GM19455 (cell line): Measurements from ENCODE around the gene KCNN4.

Source experiments
- ATAC-seq: cut with Tn5 transposase; IDR thresholded peaks from one replicate; pipeline ENCODE4 v1.9.1; 2021; ENCODE audit not compliant: unreplicated experiment

KCNN4 gene

DNA sequence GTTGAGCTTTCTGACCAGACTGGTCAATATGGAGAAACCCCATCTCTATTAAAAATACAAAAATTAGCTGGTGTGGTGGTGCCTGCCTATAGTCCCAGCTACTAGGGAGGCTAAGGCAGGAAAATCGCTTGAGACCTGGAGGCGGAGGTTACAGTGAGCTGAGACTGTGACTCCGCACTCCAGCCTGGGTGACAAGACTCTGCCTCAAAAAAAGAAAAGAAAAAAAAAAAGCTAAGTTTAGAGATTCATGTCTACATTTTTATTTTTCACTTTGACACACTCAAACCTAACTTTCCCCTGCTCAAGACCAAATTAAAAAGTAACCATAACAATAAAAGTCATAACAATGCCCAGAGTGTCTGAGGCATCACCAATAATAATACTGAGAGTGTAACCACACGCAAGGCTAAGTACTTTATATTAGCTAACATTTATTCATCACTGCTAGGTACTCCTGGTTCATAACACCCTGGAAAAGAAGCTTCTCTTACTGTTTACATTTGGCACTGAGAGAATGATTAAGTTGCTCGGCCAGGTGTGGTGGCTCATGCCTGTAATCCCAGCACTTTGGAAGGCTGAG is 59.2 kb downstream of the KCNN4 start:
- no peak for ATAC-seq

- no peak for ATAC-seq
These were observed 59.8 kb downstream of the KCNN4 start for GRCh38 chr19:43720936-43721335.

GRCh38 chr19:43719918-43720317 is 60.9 kb downstream of the KCNN4 start:
- ATAC-seq: no peak

- ATAC-seq: no peak
These were observed 61.4 kb downstream of the KCNN4 start for GRCh38 chr19:43719378-43719868.

- no peak for ATAC-seq
These were observed 62.0 kb downstream of the KCNN4 start for GRCh38 chr19:43718627-43719377.
